K562 (cell line): ENCODE measurements around the gene GPR4. TPM values are rescaled to one million over a fixed set of nuclear protein-coding genes. Genes with fewer than 3 reads are reported as not detected.

Experiments
- ASH1L ChIP-seq: fragments of 450-650 bp; IDR thresholded peaks from 2 replicates; pipeline ENCODE4 v1.6.1; 2018; ENCODE audit warnings: borderline replicate concordance, mild to moderate bottlenecking, low read depth; ENCODE audit not compliant: partially characterized antibody
- BRCA1 ChIP-seq, 2 experiments: fragments of 450-650 bp in 1 of 2; sonication (generic) in 1 of 2; formaldehyde crosslinking in 1 of 2; IDR thresholded peaks; 2 replicates each; pipeline versions ENCODE4 v1.5.0 to v1.6.1; 2017 to 2020; ENCODE audit warnings: mild to moderate bottlenecking in 1 of 2, missing genetic modification reagents in 1 of 2
- CHD1 ChIP-seq: fragments of 200-600 bp; sonication (generic); IDR thresholded peaks from one replicate; pipeline ENCODE4 v1.6.1; 2012; ENCODE audit warnings: mild to moderate bottlenecking, moderate library complexity, low read length, inconsistent platforms
- ERF ChIP-seq: fragments of 450-650 bp; formaldehyde crosslinking; IDR thresholded peaks from 2 replicates; pipeline ENCODE4 v1.4.0; 2020; ENCODE audit warnings: mild to moderate bottlenecking, mixed read lengths
- GTF3C2 ChIP-seq: IDR thresholded peaks from 3 replicates; pipeline ENCODE4 v1.6.1; 2011; ENCODE audit warnings: borderline replicate concordance, mild to moderate bottlenecking, moderate library complexity; ENCODE audit not compliant: insufficient read length; ENCODE audit errors: extremely low read depth
- HOXB6 ChIP-seq: fragments of 250-450 bp; sonication (Bioruptor Pico); IDR thresholded peaks from 2 replicates; pipeline ENCODE4 v1.5.1; 2022; ENCODE audit warnings: mild to moderate bottlenecking, borderline replicate concordance
- NFYB ChIP-seq: IDR thresholded peaks from 2 replicates; pipeline ENCODE4 v1.6.1; 2011; ENCODE audit warnings: mild to moderate bottlenecking, moderate library complexity; ENCODE audit not compliant: insufficient read length; ENCODE audit errors: extremely low read depth
- NR2F6 ChIP-seq: fragments of 450-650 bp; formaldehyde crosslinking; IDR thresholded peaks from 2 replicates; pipeline ENCODE4 v1.4.0; 2020; ENCODE audit warnings: mild to moderate bottlenecking
- RBM22 ChIP-seq: fragments of 200-400 bp; formaldehyde crosslinking; IDR thresholded peaks from 2 replicates; pipeline ENCODE4 v1.6.1; 2018; ENCODE audit warnings: low read length, low read depth; ENCODE audit not compliant: poor library complexity, severe bottlenecking
- SMARCE1 ChIP-seq: fragments of 450-650 bp; IDR thresholded peaks from 2 replicates; pipeline ENCODE4 v1.7.1; 2016; ENCODE audit warnings: mild to moderate bottlenecking
- TRIM25 ChIP-seq: fragments of 450-650 bp; IDR thresholded peaks from 2 replicates; pipeline ENCODE4 v1.7.0; 2016; ENCODE audit warnings: borderline replicate concordance
- ZKSCAN1 ChIP-seq: fragments of 150-350 bp; IDR thresholded peaks from 2 replicates; pipeline ENCODE4 v1.6.1; 2016; ENCODE audit warnings: low read depth, low read length
- ZNF347 ChIP-seq: fragments of 450-650 bp; formaldehyde crosslinking; IDR thresholded peaks from 2 replicates; pipeline ENCODE4 v1.4.0; 2020; ENCODE audit warnings: low read depth, mild to moderate bottlenecking, moderate library complexity
- ZNF511 ChIP-seq: sonication (generic); formaldehyde crosslinking; IDR thresholded peaks from 2 replicates; pipeline ENCODE4 v1.8.0; 2022; ENCODE audit warnings: mild to moderate bottlenecking, missing genetic modification reagents
- polyA plus RNA-seq, 8 experiments: library from polyadenylated mRNA; depleted of rRNA in 4 of 8; stranded (reverse) in 5 of 8; unstranded in 3 of 8; fragments of >200 nt; fragmentation: Nextera tagmentation in 2 of 8; fragmentation: Illumina TruSeq in 1 of 8; extraction: Ambion mirVana in 2 of 8; extraction: Trizol in 1 of 8; gene quantifications; 2 replicates each; pipeline versions ENCODE4 v1.2.1 to v1.2.3, GENCODE V29; 2011 to 2014; ENCODE audit warnings: inconsistent platforms in 1 of 8, missing spikeins in 1 of 8
- total RNA-seq, 7 experiments: library from RNA; depleted of rRNA in 6 of 7; stranded (reverse); fragments of >200 nt in 6 of 7; fragmentation: Illumina TruSeq in 2 of 7; extraction: Trizol in 2 of 7; gene quantifications; 2 replicates each; pipeline versions ENCODE4 v1.2.1 to v1.2.3, GENCODE V29; 2011 to 2021; ENCODE audit warnings: low replicate concordance in 1 of 7
- TF ChIP-seq, protein P1 (sequence below): fragments of 450-650 bp; IDR thresholded peaks from 2 replicates; pipeline ENCODE4 v1.6.1; 2016; ENCODE audit warnings: mild to moderate bottlenecking
- TF ChIP-seq, protein P2 (sequence below), 2 experiments: IDR thresholded peaks; 2 replicates each; pipeline ENCODE4 v1.6.1; 2012; ENCODE audit warnings: improper control_type of control experiment in 2 of 2, low read depth in 2 of 2, low read length in 2 of 2, borderline replicate concordance in 1 of 2

Gene GPR4
- total and polyA plus RNA-seq, 9 of the 15 experiments (the other 6 are each of a cell fraction or from before 2014, with no cell fraction given): 0.03 to 0.09 (median 0.04) TPM; not detected in 5

- TF ChIP-seq, protein P1, sequence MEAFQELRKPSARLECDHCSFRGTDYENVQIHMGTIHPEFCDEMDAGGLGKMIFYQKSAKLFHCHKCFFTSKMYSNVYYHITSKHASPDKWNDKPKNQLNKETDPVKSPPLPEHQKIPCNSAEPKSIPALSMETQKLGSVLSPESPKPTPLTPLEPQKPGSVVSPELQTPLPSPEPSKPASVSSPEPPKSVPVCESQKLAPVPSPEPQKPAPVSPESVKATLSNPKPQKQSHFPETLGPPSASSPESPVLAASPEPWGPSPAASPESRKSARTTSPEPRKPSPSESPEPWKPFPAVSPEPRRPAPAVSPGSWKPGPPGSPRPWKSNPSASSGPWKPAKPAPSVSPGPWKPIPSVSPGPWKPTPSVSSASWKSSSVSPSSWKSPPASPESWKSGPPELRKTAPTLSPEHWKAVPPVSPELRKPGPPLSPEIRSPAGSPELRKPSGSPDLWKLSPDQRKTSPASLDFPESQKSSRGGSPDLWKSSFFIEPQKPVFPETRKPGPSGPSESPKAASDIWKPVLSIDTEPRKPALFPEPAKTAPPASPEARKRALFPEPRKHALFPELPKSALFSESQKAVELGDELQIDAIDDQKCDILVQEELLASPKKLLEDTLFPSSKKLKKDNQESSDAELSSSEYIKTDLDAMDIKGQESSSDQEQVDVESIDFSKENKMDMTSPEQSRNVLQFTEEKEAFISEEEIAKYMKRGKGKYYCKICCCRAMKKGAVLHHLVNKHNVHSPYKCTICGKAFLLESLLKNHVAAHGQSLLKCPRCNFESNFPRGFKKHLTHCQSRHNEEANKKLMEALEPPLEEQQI: no peak
- TF ChIP-seq NFYB (no peak), ASH1L (no peak), ZNF347 (CRISPR knock-in tag) (no peak), ZKSCAN1 (peak; percentile 26; the same call in 1 of the 2 replicates), BRCA1 (IDR thresholded peaks at IDR 0.05) (no peak), BRCA1 (CRISPR knock-in tag; IDR thresholded peaks at IDR 0.05) (no peak), ERF (CRISPR knock-in tag) (peak; percentile 55; the same call in 1 of the 2 replicates), TRIM25 (no peak), CHD1 (no peak), GTF3C2 (no peak), HOXB6 (no peak), RBM22 (no peak), SMARCE1 (peak; percentile 93), ZNF511 (CRISPR knock-in tag) (peak; percentile 84; the same call in 1 of the 2 replicates), NR2F6 (CRISPR knock-in tag) (no peak)
- TF ChIP-seq, protein P2, sequence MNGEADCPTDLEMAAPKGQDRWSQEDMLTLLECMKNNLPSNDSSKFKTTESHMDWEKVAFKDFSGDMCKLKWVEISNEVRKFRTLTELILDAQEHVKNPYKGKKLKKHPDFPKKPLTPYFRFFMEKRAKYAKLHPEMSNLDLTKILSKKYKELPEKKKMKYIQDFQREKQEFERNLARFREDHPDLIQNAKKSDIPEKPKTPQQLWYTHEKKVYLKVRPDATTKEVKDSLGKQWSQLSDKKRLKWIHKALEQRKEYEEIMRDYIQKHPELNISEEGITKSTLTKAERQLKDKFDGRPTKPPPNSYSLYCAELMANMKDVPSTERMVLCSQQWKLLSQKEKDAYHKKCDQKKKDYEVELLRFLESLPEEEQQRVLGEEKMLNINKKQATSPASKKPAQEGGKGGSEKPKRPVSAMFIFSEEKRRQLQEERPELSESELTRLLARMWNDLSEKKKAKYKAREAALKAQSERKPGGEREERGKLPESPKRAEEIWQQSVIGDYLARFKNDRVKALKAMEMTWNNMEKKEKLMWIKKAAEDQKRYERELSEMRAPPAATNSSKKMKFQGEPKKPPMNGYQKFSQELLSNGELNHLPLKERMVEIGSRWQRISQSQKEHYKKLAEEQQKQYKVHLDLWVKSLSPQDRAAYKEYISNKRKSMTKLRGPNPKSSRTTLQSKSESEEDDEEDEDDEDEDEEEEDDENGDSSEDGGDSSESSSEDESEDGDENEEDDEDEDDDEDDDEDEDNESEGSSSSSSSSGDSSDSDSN (IDR thresholded peaks at IDR 0.05; ENCODE audit: borderline replicate concordance in 1 of 2, low read depth in 2 of 2, low read length in 2 of 2): peak in 1 of 2 experiments; percentile 73; a peak in 1 of 4 replicates
These were observed 10.9 kb downstream of the GPR4 start (continued) for GRCh38 chr19:45591004-45591637.
